Stimulated activated CD8-positive, alpha-beta memory T cell treated with anti-CD3 and anti-CD28 coated beads, Interleukin-15, amount 100 ng/mL, for 48 hours (primary cell): ENCODE data around the gene RBM26.
A peak's percentile ranks its signal among the peaks of the same experiment; 100 is the strongest.
"Not testable (repeated sequence)": the region's sequence is repeated elsewhere in the genome, so short reads cannot be mapped to it uniquely, and the experiment has no call there.

Experiments used
- DNase-seq, 2 donors: peaks; one replicate each; pipeline ENCODE4 v3.0.0-alpha.2; 2020; ENCODE audit warnings: low read depth in 2 of 2

Gene RBM26

DNA sequence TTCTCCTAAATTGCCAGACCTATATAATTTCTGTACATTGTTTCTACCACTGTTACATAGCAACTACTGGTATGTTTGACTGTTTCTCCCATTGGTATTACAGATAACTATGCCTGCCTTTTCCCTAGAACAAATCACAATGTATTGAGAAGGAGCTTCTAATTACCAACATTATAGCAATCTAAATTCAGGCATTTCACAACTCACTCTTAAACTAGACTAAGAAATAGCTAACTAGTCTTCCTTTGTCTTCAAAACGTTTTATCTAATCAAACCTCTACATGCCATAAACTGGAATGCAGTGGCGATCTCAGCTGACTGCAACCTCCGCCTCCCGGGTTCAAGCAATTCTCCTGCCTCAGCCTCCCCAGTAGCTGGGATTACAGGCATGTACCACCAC, 18.2 kb downstream of the RBM26 start:
- no peak for DNase-seq

DNA sequence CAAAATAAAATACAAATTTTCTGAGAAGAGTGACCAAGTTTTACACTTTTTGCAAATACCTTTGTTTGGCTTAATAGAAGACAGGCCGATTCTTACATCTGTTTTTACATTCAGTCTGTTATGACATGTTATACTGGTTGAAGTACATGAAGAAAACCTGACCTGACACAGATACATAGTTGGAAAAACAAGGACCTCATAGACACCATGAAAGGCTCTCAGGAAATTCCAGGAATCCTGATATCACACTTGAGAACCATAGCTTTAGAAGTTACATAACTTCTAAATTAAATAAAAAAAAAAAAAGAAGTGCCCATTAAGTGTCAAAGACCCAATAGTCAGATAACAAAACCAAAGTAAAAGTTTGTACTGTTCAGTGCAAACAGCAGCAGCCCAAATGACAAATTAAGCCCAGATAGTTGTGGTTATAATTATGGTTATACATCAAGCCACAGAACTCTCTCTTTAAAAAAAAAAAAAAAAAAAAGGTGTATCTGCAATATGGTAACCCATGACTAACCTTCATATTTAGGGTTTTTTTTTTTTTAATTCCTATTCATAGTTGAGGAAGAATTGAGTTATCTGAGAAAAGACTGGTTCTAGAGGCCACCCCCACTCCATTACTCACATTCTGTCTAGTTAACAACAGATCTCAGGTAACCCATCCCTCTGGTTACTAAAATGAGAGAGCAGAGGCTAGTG, 19.8 kb downstream of the RBM26 start:
- DNase-seq = no peak

DNA sequence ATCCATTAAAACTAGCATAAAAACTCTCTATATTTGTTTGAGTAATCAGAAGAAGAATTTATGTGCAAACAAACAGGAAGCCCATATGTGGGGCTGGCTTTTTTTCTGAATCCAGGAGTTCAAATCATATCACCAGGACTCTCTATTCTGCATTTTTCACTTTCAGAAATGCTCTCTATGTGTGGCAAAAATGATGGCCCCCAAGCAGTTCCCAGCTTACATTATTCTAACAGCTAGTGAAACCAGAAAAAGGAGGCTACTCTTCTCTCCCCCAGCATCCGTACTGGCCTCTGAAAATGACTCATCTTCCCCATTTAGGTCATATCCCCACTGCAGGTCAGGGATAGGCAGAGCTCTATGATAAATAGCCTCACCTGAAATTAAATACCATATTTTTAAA, 20.4 kb downstream of the RBM26 start:
- DNase-seq = peak in 1 of 2 donors; percentile 29

DNA sequence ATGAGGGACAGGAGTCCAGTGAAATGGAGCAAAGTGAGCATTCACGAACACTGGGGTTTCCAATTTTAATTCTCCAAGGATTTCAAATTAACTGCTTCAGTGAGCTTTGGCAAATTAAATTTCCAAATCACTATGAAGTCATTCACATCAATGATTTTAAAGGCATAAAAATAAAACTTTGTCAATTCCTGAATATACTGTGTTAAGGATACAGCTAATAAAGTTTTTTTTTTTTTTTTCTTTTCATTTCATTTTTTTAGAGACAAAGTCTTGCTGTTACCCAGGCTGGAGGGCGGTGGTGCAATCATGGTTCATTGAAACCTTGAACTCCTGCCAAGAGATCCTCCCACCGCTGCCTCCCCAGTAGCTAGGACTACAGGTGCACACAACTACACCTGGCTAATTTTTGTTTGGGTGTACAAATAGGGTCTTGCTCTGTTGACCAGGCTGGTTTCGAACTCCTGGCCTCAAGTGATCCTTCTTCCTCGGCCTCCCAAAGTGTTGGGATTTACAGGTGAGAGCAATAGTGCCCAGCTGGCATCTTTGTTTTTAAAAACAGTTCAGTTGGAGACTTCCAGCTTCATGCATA, 21.9 kb downstream of the RBM26 start:
- no peak for DNase-seq

DNA sequence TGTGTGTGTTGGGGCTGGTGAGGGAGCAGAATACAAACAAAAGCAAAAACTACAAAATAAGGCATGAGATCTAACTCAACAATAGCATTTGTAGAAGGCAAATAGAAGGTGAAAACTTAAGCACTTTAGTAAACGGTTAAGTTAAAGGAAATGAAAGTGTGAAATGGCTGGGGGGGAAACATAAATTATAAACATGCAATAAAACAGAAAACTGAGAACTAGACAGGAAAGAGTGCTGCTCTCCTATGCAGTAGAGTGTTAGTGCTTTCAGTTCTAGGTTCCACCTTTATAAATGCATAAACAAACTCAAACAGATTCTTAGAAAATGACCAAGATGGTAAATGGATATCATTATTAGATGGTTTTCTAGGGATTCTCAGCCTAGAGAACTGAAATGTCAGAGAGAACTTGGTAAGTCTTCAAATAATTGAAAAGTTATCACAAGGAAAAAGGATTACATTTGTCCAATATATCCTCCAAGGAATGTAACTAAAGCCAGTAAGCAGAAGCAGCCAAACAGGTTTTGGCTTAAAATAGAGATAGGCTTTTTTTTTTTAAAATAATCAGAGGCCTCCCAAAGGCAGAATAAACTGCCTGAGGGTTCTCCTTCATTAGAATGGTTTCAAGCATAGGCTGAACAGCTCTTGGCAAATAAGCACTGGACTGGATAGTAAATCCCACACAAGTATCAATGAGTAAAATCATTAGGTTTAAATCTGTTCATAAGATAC, 23.3 kb downstream of the RBM26 start:
- DNase-seq = no peak

DNA sequence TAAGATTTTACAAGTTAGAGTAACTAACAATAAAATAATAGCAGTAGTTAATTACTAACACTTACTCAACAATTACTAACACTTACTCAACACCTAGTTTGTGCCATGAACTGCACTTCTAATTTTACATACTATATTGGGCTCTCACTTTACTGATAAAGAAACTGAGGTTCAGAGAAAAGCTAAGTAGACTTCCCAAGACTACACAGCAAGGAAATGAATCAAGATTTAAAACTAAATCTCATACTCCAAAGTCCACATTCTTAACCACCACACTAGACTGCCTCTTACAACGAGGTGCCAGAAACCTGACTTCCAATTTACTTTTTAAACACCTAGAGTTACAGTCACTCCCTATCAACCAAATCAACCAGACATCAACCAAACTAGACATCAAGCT, 25.1 kb downstream of the RBM26 start:
- no peak for DNase-seq

DNA sequence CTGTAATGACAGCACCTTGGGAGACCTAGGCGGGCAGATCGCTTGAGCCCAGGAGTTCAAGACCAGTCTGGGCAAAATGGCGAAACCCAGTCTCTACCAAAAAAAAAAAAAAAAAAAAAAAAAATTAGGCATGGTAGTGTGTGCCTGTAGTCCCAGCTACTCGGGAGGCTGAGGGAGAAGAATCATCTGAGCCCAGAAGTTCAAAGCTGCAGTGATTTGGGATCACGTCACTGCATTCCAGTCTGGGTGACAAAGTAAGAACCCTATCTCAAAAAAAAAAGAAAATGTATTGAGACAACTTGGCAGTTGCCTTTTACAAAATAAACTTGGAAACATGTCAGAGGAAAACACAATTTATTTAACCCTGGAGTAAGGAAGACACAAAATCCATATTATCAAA, 26.8 kb downstream of the RBM26 start:
- DNase-seq = no peak

DNA sequence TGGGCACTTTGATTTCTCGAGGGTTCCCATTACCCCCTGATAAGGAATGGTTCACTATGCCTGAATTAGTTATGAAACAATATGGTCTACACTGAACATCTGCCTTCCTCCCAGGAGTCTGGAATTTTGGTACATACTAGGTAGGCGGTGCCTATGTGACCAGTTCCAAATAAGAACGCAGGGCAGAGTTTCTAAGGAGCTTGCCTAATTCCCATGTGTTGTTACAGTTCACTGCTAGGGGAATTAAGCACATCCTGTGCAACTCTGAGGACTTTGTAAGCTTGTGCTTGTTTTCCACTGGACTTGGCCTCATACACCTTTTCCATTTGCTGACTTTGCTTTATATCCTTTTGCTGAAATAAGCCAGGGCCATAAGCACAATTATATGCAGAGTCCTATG, 29.2 kb downstream of the RBM26 start:
- DNase-seq = no peak

DNA sequence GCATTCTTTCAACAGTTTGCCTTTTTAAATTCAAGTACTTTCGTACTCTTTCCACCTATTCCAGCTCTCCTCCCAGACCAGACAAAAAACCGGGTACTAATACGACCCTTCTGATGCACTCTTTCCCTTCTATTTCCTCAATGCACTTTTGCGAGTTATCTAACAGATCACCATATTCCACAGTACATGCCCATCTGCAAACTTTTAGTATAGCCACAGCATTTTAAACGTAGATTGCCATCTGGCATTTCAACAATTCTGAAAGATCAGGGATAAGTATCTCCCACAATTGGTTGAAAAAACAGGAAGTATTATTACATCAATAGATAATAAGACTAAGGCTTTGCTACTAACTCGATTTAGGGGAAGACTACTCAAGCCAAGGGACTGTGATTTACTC, 31.5 kb downstream of the RBM26 start:
- no peak for DNase-seq

DNA sequence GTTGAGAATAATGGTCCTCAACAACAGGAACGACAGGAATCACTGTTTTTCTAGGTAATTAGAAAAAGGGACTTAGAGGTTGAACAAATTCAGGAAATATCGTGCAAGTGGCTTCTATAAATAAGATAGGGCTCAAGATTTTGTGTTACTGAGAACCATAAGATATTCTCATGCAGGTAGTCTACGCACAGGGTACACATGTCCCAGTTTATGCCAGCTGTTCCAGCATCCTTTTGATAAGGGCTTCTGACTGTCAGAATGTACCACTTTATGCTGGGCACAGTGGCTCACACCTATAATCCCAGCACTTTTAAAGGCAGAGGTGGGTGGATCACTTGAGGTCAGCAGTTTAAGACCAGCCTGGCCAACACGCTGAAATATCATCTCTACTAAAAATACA, 32.1 kb downstream of the RBM26 start:
- no peak for DNase-seq

DNA sequence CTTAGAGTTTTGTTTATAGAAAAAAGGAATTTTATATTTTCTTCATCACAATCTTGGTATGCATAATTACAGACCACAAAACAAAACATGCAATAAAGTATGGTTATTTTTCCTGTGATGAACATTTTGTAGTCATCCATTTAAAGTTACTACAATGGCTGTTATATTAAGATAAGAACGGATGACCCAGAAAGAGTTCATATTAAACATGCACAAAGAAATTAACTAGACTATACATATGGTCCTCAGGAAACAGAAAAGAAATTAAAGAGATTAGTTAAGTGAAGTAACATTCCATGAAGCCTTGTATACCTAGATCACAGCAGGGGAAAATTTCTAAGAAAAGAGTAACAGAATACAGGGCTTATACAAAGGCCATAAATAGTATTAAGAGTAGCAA, 36.8 kb downstream of the RBM26 start:
- no peak for DNase-seq

DNA sequence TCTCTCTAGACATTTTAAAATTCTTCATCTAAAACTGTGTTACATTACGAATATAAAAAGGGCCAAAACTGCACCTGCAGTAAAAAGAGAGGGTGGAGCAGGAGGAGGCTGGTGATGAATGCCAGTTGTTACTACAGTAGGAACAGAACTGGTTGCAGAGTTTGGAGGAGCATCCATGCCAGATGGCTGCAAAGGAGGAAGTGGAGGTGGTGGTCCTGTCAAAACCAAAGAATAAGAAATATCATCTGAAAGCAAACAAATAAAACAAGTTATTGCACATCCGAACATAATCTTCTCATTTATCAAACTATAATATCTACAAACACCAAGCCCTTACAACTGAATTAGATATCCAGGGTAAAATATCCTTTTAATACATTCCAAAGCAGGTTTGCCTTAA, 40.1 kb downstream of the RBM26 start:
- no peak for DNase-seq

DNA sequence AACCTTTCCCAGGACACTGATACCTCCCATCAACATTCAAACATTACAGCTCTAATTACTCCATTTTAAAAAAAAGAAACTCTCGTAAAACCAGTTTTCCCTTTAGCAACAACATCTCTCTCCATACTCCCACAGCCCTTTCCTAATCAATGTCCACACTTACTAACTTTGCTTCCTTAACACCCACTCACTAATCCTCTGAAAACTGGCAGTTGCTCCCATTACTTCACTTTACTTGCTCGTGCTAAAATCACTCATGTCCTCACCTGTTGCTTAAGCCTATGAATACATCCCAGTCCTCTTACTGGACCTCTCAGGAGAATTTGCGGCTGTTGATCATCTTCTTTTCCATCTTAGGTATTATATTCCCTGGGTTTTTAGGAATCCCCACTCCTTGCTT, 44.8 kb downstream of the RBM26 start:
- DNase-seq = no peak

DNA sequence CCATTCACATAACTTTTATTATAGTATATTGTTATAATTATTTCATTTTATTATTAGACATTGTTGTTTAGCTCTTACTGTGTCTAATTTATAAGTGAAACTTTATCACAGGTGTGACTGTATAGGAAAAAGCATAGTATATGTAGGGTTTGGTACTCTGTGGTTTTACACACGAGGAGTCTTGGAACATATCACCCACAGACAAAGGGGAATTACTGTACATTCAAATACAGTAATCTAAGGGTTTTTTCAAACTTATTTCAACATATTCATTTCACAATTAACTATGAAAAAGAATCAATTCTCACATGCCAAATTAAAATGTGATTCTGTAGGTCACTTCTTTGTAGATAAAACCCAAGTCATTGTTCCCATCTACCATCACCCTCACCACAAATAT, 46.0 kb downstream of the RBM26 start:
- DNase-seq = no peak

DNA sequence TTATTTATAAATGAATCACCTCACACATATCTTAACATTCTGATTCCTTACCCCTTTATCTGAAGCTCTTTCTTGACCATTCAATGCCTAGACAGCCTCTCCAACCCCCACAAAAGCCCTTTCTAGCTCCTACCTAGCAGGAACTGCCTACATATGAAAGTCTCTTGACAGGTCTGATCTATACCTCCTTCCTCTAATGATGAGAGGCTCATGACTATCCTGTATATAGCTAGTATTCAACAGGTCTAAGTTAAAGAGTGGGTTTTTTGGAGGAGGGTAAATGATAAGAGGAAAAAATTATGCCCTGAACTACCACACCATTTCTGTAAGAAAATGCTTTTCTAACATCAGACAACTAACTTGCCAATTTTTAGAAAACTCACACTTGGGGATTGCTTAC, 47.0 kb downstream of the RBM26 start:
- no peak for DNase-seq

DNA sequence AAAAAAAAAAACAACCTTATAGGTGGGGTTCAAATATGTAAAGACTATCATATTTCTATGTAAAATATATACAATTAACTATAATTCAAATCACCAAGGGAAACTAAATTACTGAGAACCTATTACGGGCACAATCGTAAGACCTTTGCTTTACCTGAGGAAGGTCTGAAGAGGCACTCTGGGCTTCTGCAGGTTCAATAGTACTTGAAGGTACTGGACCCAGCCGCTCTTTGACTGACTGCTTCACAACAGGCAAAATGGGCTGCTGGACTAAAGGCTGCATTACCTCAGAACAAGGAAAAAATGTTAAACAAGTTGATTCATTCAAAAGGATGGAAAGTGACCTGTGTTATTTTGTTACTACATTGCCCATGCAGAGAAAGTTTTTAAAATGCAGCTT, 51.8 kb downstream of the RBM26 start:
- no peak for DNase-seq

DNA sequence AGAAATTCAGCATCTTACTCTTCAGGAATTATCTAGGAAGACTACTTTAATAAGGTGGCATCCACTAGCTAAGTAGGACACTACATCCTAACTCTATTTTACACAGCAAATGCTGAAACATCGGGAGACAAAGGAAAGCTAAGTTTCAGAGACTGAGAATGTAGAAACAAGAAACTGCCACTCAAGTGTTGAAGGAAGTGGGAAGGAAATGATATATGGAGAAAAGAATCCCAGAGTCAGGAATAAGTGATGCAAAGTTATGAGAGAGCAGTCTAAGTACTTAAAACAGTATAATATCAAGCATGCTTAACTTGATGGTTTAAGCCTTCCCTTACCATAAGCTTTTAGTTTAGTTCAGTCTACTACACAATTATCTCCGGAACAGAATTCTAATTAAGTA, 52.4 kb downstream of the RBM26 start:
- no peak for DNase-seq

DNA sequence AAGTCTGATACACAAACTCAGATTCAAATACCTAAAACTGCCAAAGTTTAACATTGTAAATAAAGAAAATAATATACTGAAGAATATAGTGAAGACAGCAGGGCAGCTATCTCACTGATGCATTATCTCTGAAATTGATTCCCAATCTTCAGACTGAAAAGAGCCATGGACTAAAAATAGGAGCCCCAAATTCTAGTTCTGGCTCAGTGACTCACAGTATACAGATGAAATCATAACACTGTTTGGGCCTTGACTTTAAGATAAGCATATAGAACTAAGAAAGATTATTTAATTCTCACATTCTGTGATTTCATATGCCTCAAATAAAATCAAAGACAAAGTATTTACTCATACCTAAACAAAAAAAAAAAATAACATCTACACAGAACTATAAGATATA, 53.9 kb downstream of the RBM26 start:
- no peak for DNase-seq

DNA sequence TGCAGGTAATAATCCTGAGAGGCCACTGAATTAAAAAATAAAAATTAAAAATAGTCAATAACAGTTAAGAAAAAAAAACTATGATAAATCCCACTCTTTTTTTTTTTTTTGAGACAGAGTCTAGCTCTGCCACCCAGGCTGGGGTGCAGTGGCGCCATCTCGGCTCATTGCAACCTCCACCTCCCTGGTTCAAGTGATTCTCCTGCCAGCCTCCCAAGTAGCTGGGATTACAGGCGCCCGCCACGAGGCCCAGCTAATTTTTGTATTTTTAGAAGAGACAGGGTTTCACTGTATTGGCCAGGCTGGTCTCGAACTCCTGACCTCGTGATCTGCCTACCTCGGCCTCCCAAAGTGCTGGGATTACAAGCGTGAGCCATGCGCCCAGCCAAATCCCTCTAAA, 56.4 kb downstream of the RBM26 start:
- not testable (repeated sequence) for DNase-seq

DNA sequence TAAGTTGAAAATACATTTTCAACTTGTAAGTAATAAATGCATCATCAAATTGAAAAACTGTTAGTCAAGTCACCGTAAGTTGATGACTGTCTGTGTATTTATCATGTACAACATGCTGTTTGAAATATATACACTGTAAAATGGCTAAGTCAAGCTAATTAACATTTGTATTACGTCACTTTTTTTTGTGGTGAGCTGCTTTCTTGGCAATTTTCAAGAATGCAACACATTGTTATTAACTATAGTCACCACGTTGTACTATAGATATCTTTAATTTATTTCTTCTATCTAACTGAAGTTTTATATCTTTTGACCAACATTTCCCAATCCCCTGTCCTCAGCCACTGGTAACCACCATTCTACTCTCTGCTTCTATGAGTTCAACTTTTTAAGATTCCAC, 57.0 kb downstream of the RBM26 start:
- DNase-seq = no peak

DNA sequence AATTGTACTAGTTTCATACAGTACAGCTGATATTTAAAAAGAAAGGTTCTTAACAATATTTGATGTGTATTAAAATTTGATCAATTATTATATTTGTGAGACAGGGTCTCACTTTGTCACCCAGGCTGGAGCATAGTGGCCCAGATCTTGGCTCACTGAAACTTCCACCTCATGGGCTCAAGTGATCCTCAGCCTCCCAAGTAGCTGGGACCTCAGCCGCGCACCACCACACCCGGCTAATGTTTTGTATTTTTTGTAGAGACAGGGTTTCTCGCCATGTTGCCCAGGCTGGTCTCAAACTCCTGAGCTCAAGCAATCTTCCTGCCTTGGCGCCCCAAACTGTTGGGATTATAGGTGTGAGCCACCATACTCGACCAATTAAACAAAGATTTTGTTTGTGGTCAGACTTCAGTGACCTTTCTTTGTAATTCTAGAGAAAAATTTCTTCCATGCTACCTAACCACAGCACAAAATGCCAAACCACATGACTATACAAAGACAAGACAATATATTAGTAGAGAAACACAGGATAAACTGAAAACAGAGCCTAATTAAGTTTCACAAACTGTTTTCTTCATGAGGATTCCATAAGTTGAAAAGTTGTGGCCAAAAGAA, 59.6 kb downstream of the RBM26 start:
- DNase-seq = no peak

DNA sequence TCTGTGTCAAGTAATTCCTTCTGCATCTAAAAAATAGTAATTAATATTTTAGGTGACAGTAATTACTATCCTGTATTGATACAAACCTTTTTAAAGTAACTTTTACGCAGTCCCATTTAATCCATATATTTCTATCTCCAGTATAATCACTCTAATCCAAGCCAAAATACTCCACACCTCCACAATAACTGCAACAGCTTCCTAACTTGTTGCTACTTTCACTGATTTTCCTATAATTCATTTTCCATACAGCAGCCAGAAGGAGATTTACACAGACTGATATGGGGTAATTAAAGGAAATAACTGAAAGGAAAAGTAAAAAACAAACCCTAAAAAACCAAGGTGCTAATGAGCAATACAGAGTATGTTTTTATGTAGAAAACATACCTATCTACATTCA, 64.9 kb downstream of the RBM26 start:
- DNase-seq = no peak

DNA sequence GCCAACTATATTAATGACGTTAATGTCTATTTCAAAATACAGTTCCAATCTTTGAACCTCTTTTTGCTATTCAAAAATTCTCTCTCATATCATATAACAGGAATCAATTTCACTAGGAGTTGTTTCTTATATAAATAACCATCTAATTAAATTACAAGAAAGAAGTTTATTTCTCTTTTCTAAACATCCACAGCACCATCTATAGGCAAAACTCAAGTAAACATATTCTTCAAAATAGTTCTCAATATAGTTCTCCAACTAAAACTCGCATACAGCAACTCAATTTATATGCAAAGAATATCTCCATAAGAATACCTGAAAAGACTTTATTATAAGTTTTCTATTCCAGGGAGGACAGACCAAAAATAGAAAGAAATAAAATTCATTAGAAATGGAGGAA, 65.6 kb downstream of the RBM26 start:
- no peak for DNase-seq
